CD14-positive monocyte (primary cell): ENCODE results near the gene GHRL. TPM values are rescaled to one million over a fixed set of nuclear protein-coding genes. Genes with fewer than 3 reads are reported as not detected.

Experiments
- DNase-seq, 3 donors: peaks; one replicate each; pipeline ENCODE4 v3.0.0-alpha.2; 2011 to 2022
- H2AFZ ChIP-seq: 2 replicates; pipeline ENCODE4 v1.6.0; 2012; ENCODE audit warnings: mild to moderate bottlenecking, low read depth, low read length, inconsistent platforms; ENCODE audit not compliant: insufficient read depth, poor library complexity, severe bottlenecking
- H3K27ac ChIP-seq, 2 donors: 1 replicate in 1 of 2; 2 replicates in 1 of 2; pipeline ENCODE4 v1.5.1; 2012 to 2013; ENCODE audit warnings: low read length in 2 of 2, control low read depth in 1 of 2, inconsistent platforms in 1 of 2, low read depth in 1 of 2, mild to moderate bottlenecking in 1 of 2
- H3K27me3 ChIP-seq, 2 donors: one replicate each; pipeline versions ENCODE4 v1.6.0 to v1.6.1; 2011 to 2013; ENCODE audit warnings: low read length in 2 of 2; ENCODE audit not compliant: control insufficient read depth in 2 of 2, insufficient read depth in 2 of 2
- H3K36me3 ChIP-seq, 2 donors: replicated peaks in 1 of 2; 1 replicate in 1 of 2; 2 replicates in 1 of 2; pipeline versions ENCODE4 v1.5.1 to v1.6.1; 2012 to 2013; ENCODE audit warnings: low read length in 2 of 2, control low read depth in 1 of 2, inconsistent platforms in 1 of 2, mild to moderate bottlenecking in 1 of 2; ENCODE audit not compliant: insufficient read depth in 2 of 2, control insufficient read depth in 1 of 2
- H3K4me1 ChIP-seq, 2 donors: 1 replicate in 1 of 2; 2 replicates in 1 of 2; pipeline versions ENCODE4 v1.5.1 to v1.6.1; 2012 to 2013; ENCODE audit warnings: low read length in 2 of 2, control low read depth in 1 of 2, inconsistent platforms in 1 of 2, mild to moderate bottlenecking in 1 of 2, moderate library complexity in 1 of 2; ENCODE audit not compliant: insufficient read depth in 2 of 2, control insufficient read depth in 1 of 2
- H3K4me2 ChIP-seq: replicated peaks from 2 replicates; pipeline ENCODE3; 2012; ENCODE audit warnings: low read length, moderate library complexity, mild to moderate bottlenecking; ENCODE audit not compliant: poor library complexity, severe bottlenecking; ENCODE audit errors: extremely low read depth
- H3K4me3 ChIP-seq, 3 experiments: fragments of 200-600 bp in 1 of 3; sonication (generic) in 1 of 3; replicated peaks in 1 of 3; 1 replicate in 2 of 3; 2 replicates in 1 of 3; pipeline ENCODE4 v1.5.1; 2011 to 2013; ENCODE audit warnings: low read length in 3 of 3, mild to moderate bottlenecking in 3 of 3, control low read depth in 2 of 3, low read depth in 2 of 3, inconsistent platforms in 1 of 3, moderate library complexity in 1 of 3
- H3K79me2 ChIP-seq: 2 replicates; pipeline ENCODE4 v1.6.0; 2012; ENCODE audit warnings: mild to moderate bottlenecking, control low read depth, inconsistent platforms, low read length, moderate library complexity; ENCODE audit not compliant: insufficient read depth
- H3K9ac ChIP-seq: 2 replicates; pipeline ENCODE4 v1.6.0; 2017; ENCODE audit warnings: low read length, mild to moderate bottlenecking; ENCODE audit not compliant: insufficient read depth, poor library complexity, severe bottlenecking
- H3K9me3 ChIP-seq, 2 donors: replicated peaks in 1 of 2; 1 replicate in 1 of 2; 2 replicates in 1 of 2; pipeline versions ENCODE4 v1.5.1 to v1.6.1; 2012 to 2013; ENCODE audit warnings: low read length in 2 of 2, control low read depth in 1 of 2; ENCODE audit not compliant: control insufficient read depth in 1 of 2, insufficient read depth in 1 of 2
- H4K20me1 ChIP-seq: 2 replicates; pipeline ENCODE4 v1.6.0; 2012; ENCODE audit warnings: mild to moderate bottlenecking, low read length, control low read depth, moderate library complexity; ENCODE audit not compliant: insufficient read depth
- H3K27ac Mint-ChIP-seq, 7 donors: one replicate each; pipeline ENCODE4 v1.8.0; 2020; ENCODE audit warnings: mild to moderate bottlenecking in 7 of 7, mixed read lengths in 7 of 7, moderate library complexity in 6 of 7, inconsistent platforms in 2 of 7
- H3K27me3 Mint-ChIP-seq, 3 donors: one replicate each; pipeline ENCODE4 v1.8.0; 2021 to 2022; ENCODE audit warnings: low read depth in 3 of 3, mild to moderate bottlenecking in 3 of 3, mixed read lengths in 3 of 3, moderate library complexity in 3 of 3, inconsistent platforms in 1 of 3
- H3K36me3 Mint-ChIP-seq, 2 donors: one replicate each; pipeline ENCODE4 v1.8.0; 2020; ENCODE audit warnings: mixed read lengths in 2 of 2, inconsistent platforms in 1 of 2, mild to moderate bottlenecking in 1 of 2
- H3K4me1 Mint-ChIP-seq: one replicate; pipeline ENCODE4 v1.8.0; 2020; ENCODE audit warnings: mild to moderate bottlenecking, mixed read lengths
- H3K4me3 Mint-ChIP-seq, 2 donors: one replicate each; pipeline ENCODE4 v1.8.0; 2020; ENCODE audit warnings: mild to moderate bottlenecking in 2 of 2, mixed read lengths in 2 of 2, moderate library complexity in 1 of 2
- H3K9me3 Mint-ChIP-seq, 7 donors: one replicate each; pipeline ENCODE4 v1.8.0; 2020 to 2022; ENCODE audit warnings: mixed read lengths in 7 of 7, mild to moderate bottlenecking in 6 of 7, moderate library complexity in 6 of 7, inconsistent platforms in 2 of 7
- CTCF ChIP-seq: fragments of 200-600 bp; IDR thresholded peaks from one replicate; pipeline ENCODE4 v1.8.0; 2022; ENCODE audit warnings: antibody characterized with exemption, mild to moderate bottlenecking
- WGBS: methylation state at CpG from one replicate; pipeline ENCODE4 v1.1.5; 2013; ENCODE audit warnings: missing lambda C conversion rate; ENCODE audit not compliant: insufficient coverage; 5-methylcytosine and 5-hydroxymethylcytosine counted together
- intact Hi-C, 2 donors: fragments of 100-400 bp; cut with micrococcal nuclease; formaldehyde crosslinking; loops; one replicate each; pipeline versions ENCODE4 v1.15.0 to v1.15.1; 2023
- polyA plus RNA-seq, 3 donors: library from polyadenylated mRNA; depleted of rRNA in 1 of 3; unstranded in 2 of 3; stranded (reverse) in 1 of 3; fragments of 300-500 nt in 2 of 3; fragments of >200 nt in 1 of 3; fragmentation: Illumina TruSeq in 2 of 3; gene quantifications; 1 replicate in 2 of 3; 2 replicates in 1 of 3; pipeline ENCODE4 v1.2.3, GENCODE V29; 2012 to 2021

GHRL gene
- polyA plus RNA-seq, 3 donors: 2.3 to 9.9 (median 7.0) TPM

GRCh38 chr3:10265833-10266232 lies 26.9 kb downstream of the GHRL start:
- Histone ChIP-seq H3K4me2 (no peak overlapping the region), H3K36me3 (peaks cover 68 to 96% of the 10 kb centered on the region in 2 donors), H3K4me1 (no peaks in the 10 kb centered on the region), H3K79me2 (peaks cover 100% of the 10 kb centered on the region), H3K27ac (no peak overlapping the region), H3K27me3 (no peaks in the 10 kb centered on the region), H2AFZ (no peak overlapping the region), H3K9ac (no peak overlapping the region), H4K20me1 (peaks cover 90% of the 10 kb centered on the region), H3K4me3 (no peak overlapping the region), H3K9me3 (no peaks in the 10 kb centered on the region)
- no CpG with 5 or more reads among the region's 2 CpGs for WGBS
- no peak for DNase-seq
- TF ChIP-seq CTCF: no peak
- peaks cover 81 to 94% of the 10 kb centered on the region in 2 donors for H3K36me3 Mint-ChIP-seq
- no peak overlapping the region for H3K4me3 Mint-ChIP-seq
- peak overlapping the region in 1 of 7 donors; percentile 55 for H3K27ac Mint-ChIP-seq
- no peaks in the 10 kb centered on the region for H3K9me3 Mint-ChIP-seq
- intact Hi-C loops: no loop called here
- peaks cover 15% of the 10 kb centered on the region for H3K4me1 Mint-ChIP-seq
- peaks cover 0 to 2% (median 0%) of the 10 kb centered on the region in 3 donors for H3K27me3 Mint-ChIP-seq

- H3K36me3 Mint-ChIP-seq: peaks cover 83 to 94% of the 10 kb centered on the region in 2 donors
- Histone ChIP-seq H3K79me2 (peaks cover 100% of the 10 kb centered on the region), H3K4me3 (no peak overlapping the region), H4K20me1 (peaks cover 90% of the 10 kb centered on the region), H2AFZ (no peak overlapping the region), H3K27ac (peak overlapping the region in 1 of 2 donors; percentile 60), H3K9ac (no peak overlapping the region), H3K4me1 (no peaks in the 10 kb centered on the region), H3K36me3 (peaks cover 68 to 96% of the 10 kb centered on the region in 2 donors), H3K27me3 (no peaks in the 10 kb centered on the region), H3K4me2 (no peak overlapping the region), H3K9me3 (no peaks in the 10 kb centered on the region)
- WGBS: 100% methylated on average over 3 of the region's 12 CpGs
- peak; percentile 59 for TF ChIP-seq CTCF
- peak in 1 of 3 donors; percentile 12 for DNase-seq
- H3K4me1 Mint-ChIP-seq: peaks cover 15% of the 10 kb centered on the region
- peaks cover 0 to 3% (median 0%) of the 10 kb centered on the region in 3 donors for H3K27me3 Mint-ChIP-seq
- intact Hi-C loops: no loop called here
- no peak overlapping the region for H3K4me3 Mint-ChIP-seq
- H3K27ac Mint-ChIP-seq: peak overlapping the region in 5 of 7 donors; percentile 2 to 79 (median 26)
- H3K9me3 Mint-ChIP-seq: no peaks in the 10 kb centered on the region
Observed at GRCh38 chr3:10263646-10264363, 28.9 kb downstream of the GHRL start.
